HS-5 (cell line): ENCODE measurements around the gene HPCA.

ENCODE experiments used
- DNase-seq: peaks from one replicate; pipeline ENCODE4 v3.0.0-alpha.2; 2012; ENCODE audit warnings: low read depth

HPCA gene

GRCh38 chr1:32937061-32937460 is 50.8 kb downstream of the HPCA start:
- no peak for DNase-seq

GRCh38 chr1:32939655-32940371 is 53.5 kb downstream of the HPCA start:
- DNase-seq, result no peak

DNA sequence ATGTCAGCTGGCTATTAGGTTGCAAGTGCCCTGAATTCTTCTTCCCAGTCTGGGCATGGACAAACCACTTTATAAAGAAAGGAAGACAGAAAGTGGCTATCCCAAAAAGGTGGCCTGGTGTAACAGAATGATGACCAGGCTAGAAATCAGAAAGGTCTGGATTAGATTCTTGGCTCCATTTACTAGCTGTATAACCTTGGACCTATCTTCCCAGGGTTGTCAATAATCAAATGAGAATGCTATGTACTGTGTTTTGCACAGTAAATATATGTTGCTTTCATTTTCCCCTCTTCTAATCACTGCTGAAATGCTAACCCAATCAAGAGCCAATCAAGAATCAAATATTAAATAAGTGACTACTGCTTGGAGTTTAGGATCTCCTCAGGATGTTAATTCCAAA is 57.9 kb downstream of the HPCA start:
- DNase-seq, result no peak
